ENCODE measurements around the gene JAK2. TPM values are rescaled to one million over a fixed set of nuclear protein-coding genes. Genes with fewer than 3 reads are reported as not detected.

The JAK2 gene
- 39.8 TPM for total RNA-seq

DNA sequence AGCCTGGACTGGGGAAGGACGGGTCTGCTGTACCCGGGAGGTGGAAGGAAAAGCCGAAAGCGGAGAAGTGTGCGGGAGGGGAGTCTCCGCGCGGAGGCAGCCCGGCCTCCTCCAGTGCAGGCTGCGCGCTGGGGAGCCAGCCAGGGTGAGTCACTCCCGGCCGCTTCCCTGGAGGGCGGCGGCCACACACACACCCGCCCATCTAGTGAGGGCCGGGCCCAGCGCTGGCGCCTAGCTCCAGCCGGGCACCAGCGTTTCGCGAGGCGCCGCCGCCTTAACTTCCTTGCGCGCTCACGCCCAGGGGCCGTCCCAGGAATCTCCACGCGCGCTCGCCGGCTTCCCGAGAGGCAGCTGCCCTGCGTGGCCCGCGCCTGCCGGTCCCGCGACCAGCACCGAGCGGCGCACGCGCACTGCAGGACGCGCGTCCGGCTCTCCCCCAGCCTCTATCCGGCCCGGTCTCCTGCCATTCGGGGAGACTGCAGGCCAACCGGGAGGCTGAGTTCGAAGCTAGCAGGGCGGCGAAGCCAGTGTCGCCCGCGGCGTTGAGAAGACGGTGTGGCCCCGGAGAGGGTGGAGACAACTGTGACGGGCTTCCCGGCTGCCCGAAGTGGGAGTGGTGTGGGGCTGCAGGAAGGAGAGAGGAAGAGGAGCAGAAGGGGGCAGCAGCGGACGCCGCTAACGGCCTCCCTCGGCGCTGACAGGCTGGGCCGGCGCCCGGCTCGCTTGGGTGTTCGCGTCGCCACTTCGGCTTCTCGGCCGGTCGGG, at the start of gene JAK2:
JAK2 (plus strand) TSS at position 652 of the 765 bp plus-strand sequence. CDS start 36,716 bp downstream, outside the sequence.

Other genes with a start within 250 kb of the JAK2 start
- 36.0 TPM for gene AK3, start 244.1 kb upstream of the JAK2 start, total RNA-seq
- gene RCL1, start 192.3 kb upstream of the JAK2 start, total RNA-seq, result 30.7 TPM
- not detected for gene INSL6, start 200.4 kb downstream of the JAK2 start, total RNA-seq
- not detected for gene INSL4, start 246.1 kb downstream of the JAK2 start, total RNA-seq

Data from parietal lobe (tissue), 1 donor.